Fibroblast of the aortic adventitia (primary cell): ENCODE data around the gene PLEKHG4B. TPM values are rescaled to one million over a fixed set of nuclear protein-coding genes. Genes with fewer than 3 reads are reported as not detected.

ENCODE experiments used
- DNase-seq: peaks from one replicate; pipeline ENCODE4 v3.0.0-alpha.2; 2010; ENCODE audit warnings: low read depth
- H3K4me3 ChIP-seq: 2 replicates; pipeline ENCODE4 v1.5.1; 2011; ENCODE audit warnings: low read depth, mild to moderate bottlenecking, control low read depth, low read length, moderate library complexity
- total RNA-seq: library from RNA; depleted of rRNA; stranded (reverse); fragments of >200 nt; gene quantifications from 2 replicates; pipeline ENCODE4 v1.2.3, GENCODE V29; 2012; ENCODE audit warnings: low replicate concordance
- TF ChIP-seq, protein P1 (sequence below): IDR thresholded peaks from 2 replicates; pipeline ENCODE4 v1.5.1; 2011; ENCODE audit warnings: mild to moderate bottlenecking, low read length, control low read depth, inconsistent platforms; ENCODE audit not compliant: insufficient read depth

The PLEKHG4B gene
- total RNA-seq, 1 donor = not detected

DNA sequence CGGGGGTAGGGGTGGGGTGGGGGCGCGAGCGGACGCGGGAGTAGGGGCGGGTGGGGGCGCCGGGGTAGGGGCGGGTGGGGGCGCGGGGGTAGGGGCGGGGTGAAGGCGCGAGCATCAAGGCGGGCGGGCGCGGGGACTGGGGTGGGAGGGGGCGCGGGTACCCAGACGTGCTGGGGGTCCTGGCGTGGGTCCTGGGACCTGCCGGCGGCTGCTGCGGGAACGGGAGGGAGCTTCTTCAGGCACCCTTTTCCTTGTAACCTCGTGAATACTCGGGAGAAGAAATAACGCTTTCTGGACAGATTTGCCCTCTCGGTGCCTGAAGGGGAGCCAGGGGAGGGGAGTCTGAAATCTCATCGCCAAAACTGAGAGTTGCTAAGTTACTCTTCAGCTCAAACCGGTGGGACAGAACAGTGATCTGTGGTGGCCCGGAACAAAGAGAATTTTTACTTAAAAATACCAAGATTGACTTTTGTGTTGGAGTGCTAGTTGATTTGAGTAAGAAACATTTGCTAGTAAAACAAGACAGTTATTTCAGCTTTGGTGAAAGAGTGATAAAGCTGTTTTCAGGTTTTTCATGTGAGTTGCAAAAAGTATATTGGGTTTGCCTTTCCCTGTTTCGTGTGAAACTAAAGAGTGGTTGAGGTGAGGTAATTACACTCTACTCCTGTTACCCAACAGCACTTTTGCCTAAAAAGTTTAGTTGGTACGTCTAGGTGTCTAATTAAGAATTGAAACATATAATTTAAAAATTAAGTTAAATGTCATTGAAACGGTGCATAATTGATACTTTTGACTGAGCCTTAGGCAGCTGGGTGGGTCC, 643 bp downstream of the PLEKHG4B start:
- TF ChIP-seq, protein P1, sequence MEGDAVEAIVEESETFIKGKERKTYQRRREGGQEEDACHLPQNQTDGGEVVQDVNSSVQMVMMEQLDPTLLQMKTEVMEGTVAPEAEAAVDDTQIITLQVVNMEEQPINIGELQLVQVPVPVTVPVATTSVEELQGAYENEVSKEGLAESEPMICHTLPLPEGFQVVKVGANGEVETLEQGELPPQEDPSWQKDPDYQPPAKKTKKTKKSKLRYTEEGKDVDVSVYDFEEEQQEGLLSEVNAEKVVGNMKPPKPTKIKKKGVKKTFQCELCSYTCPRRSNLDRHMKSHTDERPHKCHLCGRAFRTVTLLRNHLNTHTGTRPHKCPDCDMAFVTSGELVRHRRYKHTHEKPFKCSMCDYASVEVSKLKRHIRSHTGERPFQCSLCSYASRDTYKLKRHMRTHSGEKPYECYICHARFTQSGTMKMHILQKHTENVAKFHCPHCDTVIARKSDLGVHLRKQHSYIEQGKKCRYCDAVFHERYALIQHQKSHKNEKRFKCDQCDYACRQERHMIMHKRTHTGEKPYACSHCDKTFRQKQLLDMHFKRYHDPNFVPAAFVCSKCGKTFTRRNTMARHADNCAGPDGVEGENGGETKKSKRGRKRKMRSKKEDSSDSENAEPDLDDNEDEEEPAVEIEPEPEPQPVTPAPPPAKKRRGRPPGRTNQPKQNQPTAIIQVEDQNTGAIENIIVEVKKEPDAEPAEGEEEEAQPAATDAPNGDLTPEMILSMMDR = no peak
- H3K4me3 ChIP-seq = no peak overlapping the region

DNA sequence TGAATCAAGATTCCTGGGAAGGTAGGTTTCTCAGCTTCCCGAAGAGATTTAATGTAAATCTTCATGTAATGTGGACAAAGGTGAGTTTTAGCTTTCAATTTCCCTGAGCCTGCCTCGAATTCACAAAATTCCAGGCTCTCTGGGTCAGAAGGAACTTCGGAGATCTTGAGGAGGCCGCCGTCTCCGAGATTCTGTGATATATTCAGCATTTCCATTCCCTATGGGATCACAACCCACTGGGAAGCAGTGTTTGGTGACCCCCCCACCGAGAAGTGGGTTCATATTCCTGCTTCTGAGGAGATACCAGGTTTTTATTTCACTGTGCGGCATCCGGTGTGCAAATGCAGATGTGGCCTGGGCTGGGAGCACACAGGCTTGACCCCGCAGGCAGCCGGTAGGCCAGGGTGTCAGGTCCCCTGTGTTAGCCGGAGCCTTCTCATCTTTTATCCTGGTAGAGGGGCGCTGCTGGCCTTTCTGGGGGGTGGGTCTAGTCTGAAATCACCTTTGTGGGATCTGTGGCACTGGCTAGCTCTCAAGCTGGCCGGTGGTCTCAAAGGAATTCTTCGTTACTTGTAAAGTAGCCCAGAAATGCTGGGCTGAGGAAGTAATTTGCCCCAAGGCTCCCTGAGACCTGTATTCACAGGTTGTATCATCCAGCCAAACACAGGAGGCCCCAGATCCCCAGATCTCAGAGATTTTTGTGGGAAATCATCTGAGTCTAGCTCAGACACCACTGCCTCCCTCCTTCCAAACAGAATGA, 1.4 kb downstream of the PLEKHG4B start:
- no peak overlapping the region for H3K4me3 ChIP-seq
- no peak for DNase-seq
- TF ChIP-seq, protein P1 = no peak

More for the DNA sequence above, 643 bp downstream of the PLEKHG4B start:
- DNase-seq = peak; percentile 4

DNA sequence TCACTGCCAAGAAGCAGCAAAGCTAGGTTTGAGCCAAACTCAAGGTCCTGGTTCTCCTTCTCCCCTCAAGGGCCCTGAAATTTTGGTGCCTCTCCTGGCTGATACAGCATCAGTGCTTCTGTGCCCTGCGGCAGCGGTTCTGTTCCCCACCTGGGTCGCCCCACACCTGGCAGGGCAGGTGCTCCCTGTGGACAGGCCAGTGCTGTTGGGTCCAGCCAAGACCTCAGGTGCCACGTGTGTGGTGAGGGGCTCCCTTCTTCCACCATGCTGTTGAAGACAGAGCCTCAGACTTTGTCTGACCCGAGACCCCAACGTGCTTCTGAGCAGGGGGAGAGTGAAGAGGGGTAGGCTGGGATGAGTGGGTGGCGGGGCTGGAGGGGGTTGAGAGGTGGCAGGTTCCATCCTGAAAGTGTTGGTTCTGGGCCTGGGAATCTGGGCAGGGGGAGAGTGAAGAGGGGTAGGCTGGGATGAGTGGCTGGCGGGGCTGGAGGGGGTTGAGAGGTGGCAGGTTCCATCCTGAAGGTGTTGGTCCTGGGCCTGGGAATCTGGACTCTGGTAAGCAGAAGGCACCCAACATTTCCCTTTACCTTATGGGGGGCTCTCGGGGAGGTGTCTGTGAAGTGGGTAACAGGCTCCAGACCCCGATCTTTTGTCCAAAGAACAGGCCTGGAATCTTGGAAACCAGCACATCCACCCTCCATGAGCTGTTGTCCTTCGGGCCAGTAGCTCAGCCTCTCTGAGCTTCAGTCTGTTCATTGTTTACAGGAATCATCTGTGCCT, 2.3 kb downstream of the PLEKHG4B start:
- H3K4me3 ChIP-seq = no peak overlapping the region
- no peak for DNase-seq
- TF ChIP-seq, protein P1 = no peak

DNA sequence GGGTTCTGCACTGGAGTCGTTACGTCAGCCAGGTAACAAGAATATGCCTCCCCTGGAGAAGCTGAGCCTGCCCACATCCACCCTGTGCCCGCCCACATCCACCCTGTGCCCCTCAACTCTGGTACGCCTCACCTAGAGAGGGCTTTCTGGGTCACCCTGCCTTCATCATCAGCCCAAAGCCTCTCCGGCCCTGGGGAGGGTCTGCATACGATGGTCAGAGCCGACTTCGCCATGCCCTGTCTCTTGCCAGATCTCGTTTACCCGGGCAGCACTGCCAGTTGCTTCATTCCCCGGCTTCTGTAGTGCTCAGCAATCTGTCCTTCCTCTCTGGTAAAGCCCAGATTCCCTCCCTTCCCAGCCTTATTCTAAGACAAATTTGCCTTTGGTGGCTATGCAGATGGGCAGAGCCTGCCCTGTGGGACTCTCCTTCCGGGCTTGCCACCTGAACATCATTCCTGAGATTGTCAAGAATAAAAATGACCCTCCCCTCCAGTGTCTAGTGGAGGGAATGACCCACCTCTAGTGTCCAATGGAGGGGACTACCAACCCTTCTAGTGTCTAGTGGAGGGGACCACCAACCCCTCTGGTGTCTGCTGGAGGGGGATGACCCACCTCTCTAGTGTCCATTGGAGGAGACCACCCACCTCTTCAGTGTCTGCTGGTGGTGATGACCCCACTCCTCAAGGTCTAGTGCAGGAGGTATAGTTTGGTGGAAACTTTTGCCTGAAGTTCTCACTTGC, 3.4 kb downstream of the PLEKHG4B start:
- TF ChIP-seq, protein P1 = no peak
- DNase-seq = no peak
- H3K4me3 ChIP-seq = no peak overlapping the region

DNA sequence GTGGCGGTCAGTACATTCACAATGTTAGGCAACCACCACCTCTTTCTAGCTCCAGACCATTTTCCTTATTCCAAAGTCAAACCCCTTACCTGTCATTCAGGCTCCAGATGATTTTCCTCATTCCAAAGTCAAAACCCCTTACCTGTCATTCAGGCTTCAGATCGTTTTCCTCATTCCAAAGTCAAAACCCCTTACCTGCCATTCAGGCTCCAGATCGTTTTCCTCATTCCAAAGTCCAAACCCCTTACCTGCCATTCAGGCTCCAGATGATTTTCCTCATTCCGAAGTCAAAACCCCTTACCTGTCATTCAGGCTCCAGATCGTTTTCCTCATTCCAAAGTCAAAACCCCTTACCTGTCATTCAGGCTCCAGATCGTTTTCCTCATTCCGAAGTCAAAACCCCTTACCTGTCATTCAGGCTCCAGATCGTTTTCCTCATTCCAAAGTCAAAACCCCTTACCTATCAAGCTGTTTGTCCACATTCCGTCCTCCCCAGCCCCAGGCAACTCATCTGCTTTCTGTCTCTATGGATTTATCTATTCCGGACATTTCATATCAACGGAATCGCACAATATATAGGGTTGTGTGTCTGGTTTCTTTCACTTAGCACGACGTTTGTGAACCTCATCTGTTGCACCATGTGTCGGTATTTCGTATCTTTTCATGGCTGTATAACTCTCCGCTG, 5.2 kb downstream of the PLEKHG4B start:
- TF ChIP-seq, protein P1 = no peak
- no peak for DNase-seq
- H3K4me3 ChIP-seq = no peak overlapping the region
